Measurements from ENCODE around the gene WDFY2.

DNA sequence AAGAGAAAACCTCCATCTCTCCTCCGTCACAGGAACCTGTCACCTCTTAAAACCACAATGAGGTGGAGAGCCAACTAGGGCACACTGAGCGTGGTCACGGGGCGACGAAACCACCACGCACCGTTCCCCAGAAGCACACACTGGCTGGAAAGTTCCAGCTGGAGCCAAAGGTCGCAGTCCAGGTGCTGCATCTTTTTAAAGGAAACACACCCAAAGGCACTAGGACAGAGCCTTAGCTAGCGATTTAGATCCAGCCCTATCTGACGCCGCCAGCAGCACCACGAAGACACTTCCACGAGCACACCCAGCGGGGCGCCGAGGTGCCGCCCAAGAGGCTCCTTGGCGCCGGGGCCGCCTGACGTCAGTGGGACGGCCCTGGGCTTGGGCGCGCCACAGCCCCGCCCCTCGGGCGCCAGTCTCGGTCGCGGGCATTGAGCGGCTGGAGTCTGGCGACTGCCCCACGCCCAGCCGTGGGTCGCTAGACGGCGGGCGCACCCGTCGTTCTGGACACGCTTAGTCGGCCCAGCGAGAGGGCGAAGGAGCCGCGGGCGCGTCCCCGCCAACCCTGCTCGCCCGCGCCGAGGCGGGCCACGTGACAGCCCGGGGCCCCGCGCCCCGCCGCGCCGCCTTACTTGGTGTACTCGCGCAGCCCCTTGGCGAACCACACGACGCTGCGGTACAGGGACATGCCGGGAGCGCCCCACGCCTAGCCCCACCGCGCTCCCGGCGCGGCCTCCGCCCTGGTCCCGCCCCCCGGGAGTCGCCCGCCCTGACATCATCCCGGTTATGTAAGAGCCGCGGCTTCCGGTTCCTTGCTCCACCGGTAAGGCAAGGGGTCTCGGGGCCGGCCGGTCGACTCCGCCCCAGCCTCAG is 219.4 kb downstream of the WDFY2 start, which contains the start of gene DHRS12:
- TF ChIP-seq, protein P1, sequence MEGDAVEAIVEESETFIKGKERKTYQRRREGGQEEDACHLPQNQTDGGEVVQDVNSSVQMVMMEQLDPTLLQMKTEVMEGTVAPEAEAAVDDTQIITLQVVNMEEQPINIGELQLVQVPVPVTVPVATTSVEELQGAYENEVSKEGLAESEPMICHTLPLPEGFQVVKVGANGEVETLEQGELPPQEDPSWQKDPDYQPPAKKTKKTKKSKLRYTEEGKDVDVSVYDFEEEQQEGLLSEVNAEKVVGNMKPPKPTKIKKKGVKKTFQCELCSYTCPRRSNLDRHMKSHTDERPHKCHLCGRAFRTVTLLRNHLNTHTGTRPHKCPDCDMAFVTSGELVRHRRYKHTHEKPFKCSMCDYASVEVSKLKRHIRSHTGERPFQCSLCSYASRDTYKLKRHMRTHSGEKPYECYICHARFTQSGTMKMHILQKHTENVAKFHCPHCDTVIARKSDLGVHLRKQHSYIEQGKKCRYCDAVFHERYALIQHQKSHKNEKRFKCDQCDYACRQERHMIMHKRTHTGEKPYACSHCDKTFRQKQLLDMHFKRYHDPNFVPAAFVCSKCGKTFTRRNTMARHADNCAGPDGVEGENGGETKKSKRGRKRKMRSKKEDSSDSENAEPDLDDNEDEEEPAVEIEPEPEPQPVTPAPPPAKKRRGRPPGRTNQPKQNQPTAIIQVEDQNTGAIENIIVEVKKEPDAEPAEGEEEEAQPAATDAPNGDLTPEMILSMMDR (IDR thresholded peaks at IDR 0.05) = peak in 2 of 7 experiments; percentile 17 to 33
- TF ChIP-seq POLR2A (IDR thresholded peaks at IDR 0.05) = peak; percentile 94 to 98 (median 96)

Measured in body of pancreas (tissue), 4 donors.